Activated T-helper 1 cell treated with anti-CD3 and anti-CD28 coated beads, Interleukin-12 subunit alpha, Interleukin-12 subunit beta, Interleukin-2, Interleukin-4 antibody, amounts not matched to agents 30 ng/mL and 10 ng/mL and 1 ng/mL, durations not matched to agents 14 hours and 24 hours and 36 hours (primary cell): ENCODE results near the gene LYZL4. TPM values are rescaled to one million over a fixed set of nuclear protein-coding genes. Genes with fewer than 3 reads are reported as not detected.

Experiments
- DNase-seq: peaks from one replicate; pipeline ENCODE4 v3.0.0; 2021; ENCODE audit warnings: low spot score
- H3K27ac Mint-ChIP-seq: one replicate; pipeline ENCODE4 v1.8.0; 2021; ENCODE audit warnings: mild to moderate bottlenecking, mixed read lengths
- H3K27me3 Mint-ChIP-seq: one replicate; pipeline ENCODE4 v1.8.0; 2022; ENCODE audit warnings: mild to moderate bottlenecking, moderate library complexity, mixed read lengths; ENCODE audit not compliant: insufficient read depth
- H3K36me3 Mint-ChIP-seq: one replicate; pipeline ENCODE4 v1.8.0; 2021; ENCODE audit warnings: low read depth, mixed read lengths
- H3K4me1 Mint-ChIP-seq: one replicate; pipeline ENCODE4 v1.8.0; 2021; ENCODE audit warnings: low read depth, mixed read lengths
- H3K4me3 Mint-ChIP-seq: one replicate; pipeline ENCODE4 v1.8.0; 2021; ENCODE audit warnings: mild to moderate bottlenecking, moderate library complexity, mixed read lengths
- H3K9me3 Mint-ChIP-seq: one replicate; pipeline ENCODE4 v1.8.0; 2021; ENCODE audit warnings: mixed read lengths
- intact Hi-C: fragments of 100-400 bp; cut with micrococcal nuclease; formaldehyde crosslinking; loops from one replicate; pipeline ENCODE4 v1.15.1; 2024
- total RNA-seq: library from RNA; stranded (reverse); gene quantifications from 2 replicates; pipeline ENCODE4 v1.2.3, GENCODE V29; 2022

Gene LYZL4
- total RNA-seq, 1 donor from 2014 or later: not detected

GRCh38 chr3:42377681-42378080, 32.7 kb downstream of the LYZL4 start:
- H3K27ac Mint-ChIP-seq: no peak overlapping the region
- intact Hi-C loops: no loop called here
- no peak overlapping the region for H3K4me3 Mint-ChIP-seq
- no peak for DNase-seq
- no peaks in the 10 kb centered on the region for H3K36me3 Mint-ChIP-seq
- peaks cover 6% of the 10 kb centered on the region for H3K27me3 Mint-ChIP-seq
- H3K9me3 Mint-ChIP-seq: no peaks in the 10 kb centered on the region
- H3K4me1 Mint-ChIP-seq: peaks cover 5% of the 10 kb centered on the region

GRCh38 chr3:42376344-42376798, 34.0 kb downstream of the LYZL4 start:
- intact Hi-C loops: no loop called here
- no peak overlapping the region for H3K27ac Mint-ChIP-seq
- H3K4me3 Mint-ChIP-seq: no peak overlapping the region

GRCh38 chr3:42375121-42375800, 35.1 kb downstream of the LYZL4 start:
- H3K27me3 Mint-ChIP-seq: peaks cover 6% of the 10 kb centered on the region
- no peaks in the 10 kb centered on the region for H3K36me3 Mint-ChIP-seq
- no peak for DNase-seq
- no peaks in the 10 kb centered on the region for H3K9me3 Mint-ChIP-seq
- intact Hi-C loops: no loop called here
- H3K27ac Mint-ChIP-seq: no peak overlapping the region
- H3K4me1 Mint-ChIP-seq: peaks cover 5% of the 10 kb centered on the region
- no peak overlapping the region for H3K4me3 Mint-ChIP-seq

More at GRCh38 chr3:42376344-42376798, 34.0 kb downstream of the LYZL4 start:
- peaks cover 6% of the 10 kb centered on the region for H3K27me3 Mint-ChIP-seq
- no peaks in the 10 kb centered on the region for H3K9me3 Mint-ChIP-seq
- no peaks in the 10 kb centered on the region for H3K36me3 Mint-ChIP-seq
- DNase-seq: no peak
- H3K4me1 Mint-ChIP-seq: peaks cover 5% of the 10 kb centered on the region

GRCh38 chr3:42371776-42372175, 38.6 kb downstream of the LYZL4 start:
- DNase-seq: no peak
- H3K27me3 Mint-ChIP-seq: peaks cover 6% of the 10 kb centered on the region
- no peaks in the 10 kb centered on the region for H3K36me3 Mint-ChIP-seq
- H3K27ac Mint-ChIP-seq: no peak overlapping the region
- peaks cover 5% of the 10 kb centered on the region for H3K4me1 Mint-ChIP-seq
- intact Hi-C loops: no loop called here
- H3K4me3 Mint-ChIP-seq: no peak overlapping the region
- no peaks in the 10 kb centered on the region for H3K9me3 Mint-ChIP-seq

- intact Hi-C loops: no loop called here
- Mint-ChIP-seq H3K27me3 (peaks cover 2% of the 10 kb centered on the region), H3K9me3 (peaks cover 8% of the 10 kb centered on the region)
Measured at GRCh38 chr3:42369832-42370231, 40.6 kb downstream of the LYZL4 start.

GRCh38 chr3:42369304-42369703, 41.1 kb downstream of the LYZL4 start:
- intact Hi-C loops: no loop called here
- Mint-ChIP-seq H3K4me1 (no peaks in the 10 kb centered on the region), H3K9me3 (peaks cover 8% of the 10 kb centered on the region), H3K27me3 (peaks cover 2% of the 10 kb centered on the region), H3K27ac (no peak overlapping the region), H3K36me3 (no peaks in the 10 kb centered on the region), H3K4me3 (no peak overlapping the region)
- no peak for DNase-seq

More at GRCh38 chr3:42369832-42370231, 40.6 kb downstream of the LYZL4 start:
- no peaks in the 10 kb centered on the region for H3K4me1 Mint-ChIP-seq
- no peak overlapping the region for H3K4me3 Mint-ChIP-seq
- no peak for DNase-seq
- H3K27ac Mint-ChIP-seq: no peak overlapping the region
- H3K36me3 Mint-ChIP-seq: no peaks in the 10 kb centered on the region

GRCh38 chr3:42368861-42369260, 41.5 kb downstream of the LYZL4 start:
- peaks cover 2% of the 10 kb centered on the region for H3K27me3 Mint-ChIP-seq
- no peaks in the 10 kb centered on the region for H3K4me1 Mint-ChIP-seq
- intact Hi-C loops: no loop called here
- no peak overlapping the region for H3K27ac Mint-ChIP-seq
- DNase-seq: no peak
- H3K4me3 Mint-ChIP-seq: no peak overlapping the region
- H3K36me3 Mint-ChIP-seq: no peaks in the 10 kb centered on the region
- H3K9me3 Mint-ChIP-seq: peaks cover 8% of the 10 kb centered on the region

GRCh38 chr3:42367903-42368302, 42.5 kb downstream of the LYZL4 start:
- H3K4me3 Mint-ChIP-seq: no peak overlapping the region
- H3K36me3 Mint-ChIP-seq: no peaks in the 10 kb centered on the region
- DNase-seq: no peak
- H3K27me3 Mint-ChIP-seq: no peaks in the 10 kb centered on the region
- H3K9me3 Mint-ChIP-seq: peaks cover 8% of the 10 kb centered on the region
- no peaks in the 10 kb centered on the region for H3K4me1 Mint-ChIP-seq
- no peak overlapping the region for H3K27ac Mint-ChIP-seq
- intact Hi-C loops: no loop called here

GRCh38 chr3:42366550-42366949, 43.9 kb downstream of the LYZL4 start:
- intact Hi-C loops: no loop called here
- Mint-ChIP-seq H3K36me3 (no peaks in the 10 kb centered on the region), H3K27ac (no peak overlapping the region), H3K4me3 (no peak overlapping the region), H3K9me3 (peaks cover 8% of the 10 kb centered on the region), H3K4me1 (no peaks in the 10 kb centered on the region), H3K27me3 (no peaks in the 10 kb centered on the region)
- DNase-seq: no peak

- intact Hi-C loops: no loop called here
- H3K9me3 Mint-ChIP-seq: no peaks in the 10 kb centered on the region
- DNase-seq: no peak
- no peak overlapping the region for H3K4me3 Mint-ChIP-seq
- no peak overlapping the region for H3K27ac Mint-ChIP-seq
- H3K36me3 Mint-ChIP-seq: no peaks in the 10 kb centered on the region
- no peaks in the 10 kb centered on the region for H3K4me1 Mint-ChIP-seq
- peaks cover 5% of the 10 kb centered on the region for H3K27me3 Mint-ChIP-seq
Measured at GRCh38 chr3:42357335-42357734, 53.1 kb downstream of the LYZL4 start.

GRCh38 chr3:42355612-42356011, 54.8 kb downstream of the LYZL4 start:
- H3K4me1 Mint-ChIP-seq: no peaks in the 10 kb centered on the region
- no peaks in the 10 kb centered on the region for H3K36me3 Mint-ChIP-seq
- H3K4me3 Mint-ChIP-seq: no peak overlapping the region
- H3K27me3 Mint-ChIP-seq: peaks cover 5% of the 10 kb centered on the region
- no peak for DNase-seq
- no peaks in the 10 kb centered on the region for H3K9me3 Mint-ChIP-seq
- no peak overlapping the region for H3K27ac Mint-ChIP-seq
- intact Hi-C loops: no loop called here

- Mint-ChIP-seq H3K27me3 (peaks cover 5% of the 10 kb centered on the region), H3K9me3 (no peaks in the 10 kb centered on the region), H3K4me3 (no peak overlapping the region), H3K36me3 (no peaks in the 10 kb centered on the region), H3K27ac (no peak overlapping the region), H3K4me1 (no peaks in the 10 kb centered on the region)
- DNase-seq: no peak
- intact Hi-C loops: no loop called here
Measured at GRCh38 chr3:42353631-42354030, 56.8 kb downstream of the LYZL4 start.

- Mint-ChIP-seq H3K4me3 (no peak overlapping the region), H3K9me3 (no peaks in the 10 kb centered on the region), H3K27me3 (no peaks in the 10 kb centered on the region), H3K27ac (no peak overlapping the region), H3K4me1 (no peaks in the 10 kb centered on the region), H3K36me3 (no peaks in the 10 kb centered on the region)
- no peak for DNase-seq
- intact Hi-C loops: no loop called here
Measured at GRCh38 chr3:42351207-42351606, 59.2 kb downstream of the LYZL4 start.
